Esophagus squamous epithelium (tissue), 5 donors: ENCODE measurements around the gene OR10A7. TPM values are rescaled to one million over a fixed set of nuclear protein-coding genes. Genes with fewer than 3 reads are reported as not detected.

ENCODE experiments used
- DNase-seq: peaks from one replicate; lab custom pipeline; 2025; lab: John Stamatoyannopoulos, UW
- H3K27ac ChIP-seq, 4 donors: fragments of 200-600 bp; sonication (generic); one replicate each; pipeline ENCODE4 v1.5.1; 2016 to 2019; ENCODE audit warnings: mild to moderate bottlenecking in 1 of 4
- H3K27me3 ChIP-seq, 4 donors: fragments of 200-600 bp; sonication (generic); 1 replicate in 3 of 4; 2 replicates in 1 of 4; pipeline versions ENCODE4 v1.5.1 to v1.6.0; 2017 to 2021; ENCODE audit warnings: antibody characterized with exemption in 1 of 4
- H3K36me3 ChIP-seq, 3 donors: fragments of 200-600 bp; sonication (generic); one replicate each; pipeline ENCODE4 v1.5.1; 2016 to 2019
- H3K4me1 ChIP-seq, 3 donors: fragments of 200-600 bp; sonication (generic); one replicate each; pipeline ENCODE4 v1.5.1; 2017 to 2019
- H3K4me3 ChIP-seq, 4 donors: fragments of 200-600 bp; sonication (generic); 1 replicate in 3 of 4; 2 replicates in 1 of 4; pipeline ENCODE4 v1.5.1; 2016 to 2019; ENCODE audit warnings: mild to moderate bottlenecking in 2 of 4, moderate library complexity in 1 of 4
- H3K9me3 ChIP-seq, 3 donors: fragments of 200-600 bp; sonication (generic); one replicate each; pipeline ENCODE4 v1.5.1; 2016 to 2019
- POLR2A ChIP-seq, 4 donors: fragments of 450-650 bp; IDR thresholded peaks; one replicate each; pipeline ENCODE4 v1.6.1; 2017; ENCODE audit warnings: antibody characterized with exemption in 4 of 4, mild to moderate bottlenecking in 4 of 4, moderate library complexity in 3 of 4
- WGBS, 2 donors: methylation state at CpG; one replicate each; pipeline ENCODE4 v1.1.5; 2018; 5-methylcytosine and 5-hydroxymethylcytosine counted together
- intact Hi-C: fragments of 100-400 bp; cut with DNase I; formaldehyde crosslinking; loops from one replicate; pipeline ENCODE4 v1.15.0; 2022
- total RNA-seq, 4 donors: library from RNA; depleted of rRNA; stranded (reverse); fragments of >200 nt; gene quantifications; one replicate each; pipeline ENCODE4 v1.1.0, GENCODE V29; 2016
- TF ChIP-seq, protein P1 (sequence below), 6 experiments: fragments of 450-650 bp in 4 of 6; fragments of 200-600 bp in 2 of 6; sonication (generic) in 2 of 6; IDR thresholded peaks; one replicate each; pipeline ENCODE4 v1.5.1; 2016 to 2019; ENCODE audit warnings: antibody characterized with exemption in 6 of 6, mild to moderate bottlenecking in 4 of 6, moderate library complexity in 4 of 6
- donor health status: DM: yes; HTN: yes; CAD: no.

Gene OR10A7
- total RNA-seq, 4 donors from 2014 or later, result not detected

DNA sequence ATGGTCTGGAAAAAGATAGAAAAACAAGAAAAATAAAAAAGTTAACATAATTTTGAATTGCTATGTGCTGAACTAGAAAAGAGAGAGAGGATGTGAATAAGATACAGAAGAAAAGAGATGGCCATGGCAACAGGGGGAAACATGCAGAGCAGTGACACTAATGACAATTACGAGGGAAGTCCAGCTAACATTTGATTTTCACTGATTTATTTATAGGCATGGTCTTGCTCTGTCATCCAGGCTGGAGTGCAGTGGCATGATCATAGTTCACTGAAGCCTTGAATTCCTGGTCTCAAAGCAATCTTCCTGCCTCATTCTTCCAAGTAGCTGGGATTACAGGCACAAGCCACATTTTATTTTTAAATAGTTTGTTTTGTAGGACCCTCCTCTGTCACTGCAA lies 25.3 kb downstream of the OR10A7 start:
- no peaks in the 10 kb centered on the region for H3K36me3 ChIP-seq
- H3K9me3 ChIP-seq, result no peaks in the 10 kb centered on the region
- H3K27me3 ChIP-seq, result no peaks in the 10 kb centered on the region
- no peaks in the 10 kb centered on the region for H3K4me1 ChIP-seq
- no peak for DNase-seq
- WGBS, 2 donors, result 46 to 55% methylated on average over 1 of the region's 1 CpG
- intact Hi-C loops, result no loop called here
- no peak for TF ChIP-seq POLR2A (IDR thresholded peaks at IDR 0.05)
- TF ChIP-seq, protein P1, sequence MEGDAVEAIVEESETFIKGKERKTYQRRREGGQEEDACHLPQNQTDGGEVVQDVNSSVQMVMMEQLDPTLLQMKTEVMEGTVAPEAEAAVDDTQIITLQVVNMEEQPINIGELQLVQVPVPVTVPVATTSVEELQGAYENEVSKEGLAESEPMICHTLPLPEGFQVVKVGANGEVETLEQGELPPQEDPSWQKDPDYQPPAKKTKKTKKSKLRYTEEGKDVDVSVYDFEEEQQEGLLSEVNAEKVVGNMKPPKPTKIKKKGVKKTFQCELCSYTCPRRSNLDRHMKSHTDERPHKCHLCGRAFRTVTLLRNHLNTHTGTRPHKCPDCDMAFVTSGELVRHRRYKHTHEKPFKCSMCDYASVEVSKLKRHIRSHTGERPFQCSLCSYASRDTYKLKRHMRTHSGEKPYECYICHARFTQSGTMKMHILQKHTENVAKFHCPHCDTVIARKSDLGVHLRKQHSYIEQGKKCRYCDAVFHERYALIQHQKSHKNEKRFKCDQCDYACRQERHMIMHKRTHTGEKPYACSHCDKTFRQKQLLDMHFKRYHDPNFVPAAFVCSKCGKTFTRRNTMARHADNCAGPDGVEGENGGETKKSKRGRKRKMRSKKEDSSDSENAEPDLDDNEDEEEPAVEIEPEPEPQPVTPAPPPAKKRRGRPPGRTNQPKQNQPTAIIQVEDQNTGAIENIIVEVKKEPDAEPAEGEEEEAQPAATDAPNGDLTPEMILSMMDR (IDR thresholded peaks at IDR 0.05), result no peak
- no peak overlapping the region for H3K27ac ChIP-seq
- no peak overlapping the region for H3K4me3 ChIP-seq

DNA sequence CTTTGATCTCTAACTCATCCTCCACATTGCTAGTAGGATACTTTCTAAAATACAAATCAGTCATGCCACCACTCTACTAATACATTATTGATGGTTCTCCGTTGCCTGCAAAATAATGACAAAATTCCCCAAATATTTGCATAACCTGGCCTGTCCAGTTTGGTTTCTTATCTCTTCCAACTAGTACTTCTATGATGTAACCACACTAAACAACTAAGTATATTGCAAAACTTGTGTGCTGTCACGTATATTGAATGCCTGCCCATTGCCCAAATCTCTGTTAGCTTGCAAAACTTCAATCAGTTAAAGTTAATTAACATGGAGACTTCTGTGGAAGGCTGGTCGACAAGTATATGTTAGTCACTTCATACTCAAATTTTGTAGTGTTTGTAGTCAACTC lies 30.1 kb downstream of the OR10A7 start:
- Histone ChIP-seq H3K4me1 (no peaks in the 10 kb centered on the region), H3K4me3 (no peak overlapping the region), H3K27me3 (no peaks in the 10 kb centered on the region), H3K9me3 (no peaks in the 10 kb centered on the region), H3K27ac (no peak overlapping the region), H3K36me3 (no peaks in the 10 kb centered on the region)
- TF ChIP-seq POLR2A (IDR thresholded peaks at IDR 0.05), result no peak
- WGBS, 2 donors, result 30 to 44% methylated on average over 3 of the region's 3 CpGs
- no peak for DNase-seq
- intact Hi-C loops, result no loop called here

DNA sequence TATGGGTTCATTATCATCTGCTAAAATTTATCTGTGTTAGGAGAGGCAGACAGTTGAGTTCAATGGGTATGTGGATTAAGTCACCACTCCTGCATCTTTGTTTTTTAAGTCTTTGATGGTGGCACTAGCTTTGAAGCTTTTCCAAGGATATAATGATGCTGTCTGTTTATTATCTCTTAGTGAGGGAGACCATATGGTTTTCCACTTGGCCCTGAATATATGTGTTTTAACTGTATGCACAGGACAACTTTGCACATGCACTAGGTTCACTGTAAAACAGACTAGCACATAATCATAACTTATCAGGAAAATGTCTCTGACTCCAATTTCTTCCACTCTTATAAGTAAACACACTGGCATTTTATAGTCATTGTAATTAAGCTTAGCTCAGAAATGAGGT lies 32.5 kb downstream of the OR10A7 start:
- intact Hi-C loops, result no loop called here
- no peaks in the 10 kb centered on the region for H3K27me3 ChIP-seq
- no peaks in the 10 kb centered on the region for H3K36me3 ChIP-seq
- TF ChIP-seq, protein P1 (IDR thresholded peaks at IDR 0.05), result no peak
- TF ChIP-seq POLR2A (IDR thresholded peaks at IDR 0.05), result no peak
- no peaks in the 10 kb centered on the region for H3K9me3 ChIP-seq
- DNase-seq, result no peak
- H3K27ac ChIP-seq, result no peak overlapping the region
- H3K4me1 ChIP-seq, result no peaks in the 10 kb centered on the region
- H3K4me3 ChIP-seq, result no peak overlapping the region

DNA sequence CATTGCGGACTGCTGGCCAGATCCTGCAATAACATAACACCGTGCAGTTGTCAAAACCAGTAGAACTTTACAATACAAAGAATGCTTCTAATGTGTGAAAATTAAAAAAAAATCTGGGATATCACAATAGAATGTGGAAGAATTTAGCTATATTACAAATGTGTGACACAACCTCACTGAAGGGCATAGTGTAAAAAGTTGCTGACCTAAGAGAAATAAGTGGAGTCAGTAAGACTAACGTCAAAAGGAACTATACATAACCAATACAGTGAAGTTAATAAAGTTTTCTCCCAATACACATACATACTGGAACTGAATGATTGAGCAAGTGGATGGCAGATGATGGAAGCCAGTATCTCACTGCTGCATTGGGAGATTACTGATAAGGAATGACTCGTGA lies 36.0 kb downstream of the OR10A7 start:
- WGBS, 2 donors, result 86 to 89% methylated on average over 3 to 4 of the region's 4 CpGs
- H3K9me3 ChIP-seq, result no peaks in the 10 kb centered on the region
- intact Hi-C loops, result no loop called here
- no peaks in the 10 kb centered on the region for H3K36me3 ChIP-seq
- no peak overlapping the region for H3K27ac ChIP-seq
- DNase-seq, result no peak
- no peaks in the 10 kb centered on the region for H3K4me1 ChIP-seq
- H3K4me3 ChIP-seq, result no peak overlapping the region
- TF ChIP-seq, protein P1 (IDR thresholded peaks at IDR 0.05), result no peak
- TF ChIP-seq POLR2A (IDR thresholded peaks at IDR 0.05), result no peak
- no peaks in the 10 kb centered on the region for H3K27me3 ChIP-seq

DNA sequence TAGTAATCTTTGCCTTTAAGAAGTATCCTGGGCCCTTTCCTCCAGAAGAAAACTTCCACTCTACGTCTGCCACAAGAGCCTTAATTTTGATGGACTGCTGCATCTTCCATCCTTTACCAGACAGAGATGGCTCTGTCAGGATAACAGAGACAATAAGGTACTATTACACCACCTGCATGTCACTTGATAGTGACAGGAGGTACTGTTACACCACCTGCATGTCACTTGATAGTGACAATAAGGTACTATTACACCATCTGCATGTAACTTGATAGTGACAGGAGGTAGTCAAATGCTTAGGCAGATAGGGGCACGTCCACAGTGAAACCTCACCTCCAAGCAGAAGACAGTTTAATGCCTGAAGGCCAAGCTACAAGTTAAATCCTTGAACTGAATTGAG lies 37.5 kb downstream of the OR10A7 start:
- intact Hi-C loops, result no loop called here
- H3K27ac ChIP-seq, result no peak overlapping the region
- WGBS, 2 donors, result 51 to 59% methylated on average over 2 of the region's 2 CpGs
- no peak for TF ChIP-seq POLR2A (IDR thresholded peaks at IDR 0.05)
- TF ChIP-seq, protein P1 (IDR thresholded peaks at IDR 0.05), result no peak
- no peaks in the 10 kb centered on the region for H3K27me3 ChIP-seq
- H3K9me3 ChIP-seq, result no peaks in the 10 kb centered on the region
- no peak overlapping the region for H3K4me3 ChIP-seq
- no peaks in the 10 kb centered on the region for H3K36me3 ChIP-seq
- H3K4me1 ChIP-seq, result no peaks in the 10 kb centered on the region
- DNase-seq, result no peak

Other genes starting within 250 kb of the OR10A7 start
- 1 to 10 TPM in 2 of 4 donors, under 1 TPM in 1, not detected in 1; 0.31 to 6.7 (median 2.0) TPM for gene TESPA1, start 236.3 kb upstream of the OR10A7 start, total RNA-seq
- not detected for gene NEUROD4, start 201.1 kb upstream of the OR10A7 start, total RNA-seq
- not detected for gene OR9K2, start 94.6 kb upstream of the OR10A7 start, total RNA-seq
- not detected for gene OR6C74, start 23.6 kb downstream of the OR10A7 start, total RNA-seq
- gene OR6C6, start 75.5 kb downstream of the OR10A7 start, total RNA-seq, result not detected
- not detected for gene OR6C1, start 93.3 kb downstream of the OR10A7 start, total RNA-seq
- not detected for gene OR6C3, start 109.7 kb downstream of the OR10A7 start, total RNA-seq
- not detected for gene OR6C75, start 141.9 kb downstream of the OR10A7 start, total RNA-seq
- not detected for gene OR6C65, start 179.5 kb downstream of the OR10A7 start, total RNA-seq
- not detected for gene OR6C76, start 205.2 kb downstream of the OR10A7 start, total RNA-seq
- under 1 TPM in 1 of 4 donors, not detected in 3; 0.22 TPM for gene OR6C2, start 223.1 kb downstream of the OR10A7 start, total RNA-seq
- not detected for gene OR6C70, start 249.1 kb downstream of the OR10A7 start, total RNA-seq